ENCODE results near the gene MYLK.

Gene MYLK

GRCh38 chr3:123584284-123584987 is 299.7 kb downstream of the MYLK start:
- DNase-seq = no peak

- DNase-seq = no peak
Observed at GRCh38 chr3:123583561-123583960, 300.6 kb downstream of the MYLK start.

DNA sequence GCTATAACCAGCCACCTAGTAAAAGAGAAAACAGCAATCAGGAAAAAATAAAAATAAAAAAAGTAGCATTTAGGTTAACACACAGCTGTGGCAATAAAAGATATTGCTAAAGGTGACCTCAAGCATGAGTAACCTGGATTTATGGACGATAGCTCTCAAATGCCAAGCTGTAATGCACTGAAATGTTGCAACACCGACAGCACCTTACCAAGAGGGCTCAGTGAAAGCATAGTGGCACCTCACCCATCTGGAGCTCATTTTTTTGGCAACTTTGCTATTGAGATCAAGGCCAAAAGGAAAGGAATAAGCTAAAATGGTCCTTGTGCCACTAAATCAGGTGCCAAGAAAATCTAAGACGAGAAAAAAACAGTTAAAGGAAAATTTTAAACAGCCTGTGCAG is 301.8 kb downstream of the MYLK start:
- DNase-seq = no peak

DNA sequence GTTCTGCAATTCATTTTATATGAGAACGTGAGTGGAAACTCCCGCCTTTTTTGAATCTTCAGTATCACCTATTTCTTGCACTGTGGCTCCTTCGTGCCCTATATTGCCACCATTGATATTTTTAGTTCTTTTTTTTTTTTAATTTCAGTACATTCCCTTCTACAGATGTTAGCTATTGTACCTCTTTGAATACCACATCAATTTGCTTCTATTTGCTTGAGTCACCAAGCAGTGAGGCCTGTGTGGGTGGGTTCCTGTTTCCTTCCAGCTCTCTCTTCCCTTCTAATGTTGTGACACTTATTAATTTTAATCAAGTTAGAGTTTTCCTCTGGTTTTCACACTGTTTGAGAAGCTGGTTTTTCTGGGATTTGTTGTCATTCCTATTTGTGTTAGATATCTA is 308.0 kb downstream of the MYLK start:
- DNase-seq = no peak

GRCh38 chr3:123571973-123572365 is 312.2 kb downstream of the MYLK start:
- DNase-seq = no peak

DNA sequence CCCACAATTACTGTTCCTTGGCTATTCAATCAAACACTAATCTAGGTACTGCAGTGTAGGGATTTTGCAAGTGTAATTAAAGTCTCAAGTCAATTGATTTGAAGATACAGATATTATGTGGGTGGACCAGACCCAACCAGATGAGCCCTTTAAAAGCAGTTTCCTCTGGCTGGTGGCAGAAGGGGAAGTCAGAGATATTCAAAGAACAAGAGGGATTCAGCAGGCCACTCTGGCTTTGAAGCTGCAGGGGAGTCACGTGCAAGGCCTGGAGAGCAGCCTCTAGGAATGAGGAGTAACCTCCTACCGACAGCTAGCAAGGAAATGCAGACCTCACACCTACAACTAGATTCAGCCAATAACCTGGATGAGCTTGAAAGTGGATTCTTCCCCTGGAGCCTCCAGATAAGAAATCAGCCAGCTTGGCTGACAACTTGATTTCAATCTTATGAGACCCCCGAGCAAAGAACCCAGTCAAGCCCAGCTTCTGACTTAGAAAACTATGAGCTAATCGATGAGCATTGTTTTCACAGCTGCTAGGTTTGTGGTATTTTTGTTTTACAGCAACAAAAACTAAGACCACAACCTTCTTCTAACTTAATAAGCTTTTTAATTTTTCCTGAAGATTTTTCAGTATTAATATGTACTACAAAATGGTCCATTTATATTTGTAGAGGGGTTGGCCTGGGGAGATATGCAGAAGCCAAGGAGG is 312.7 kb downstream of the MYLK start:
- no peak for DNase-seq

- DNase-seq = no peak
Observed at GRCh38 chr3:123568875-123569274, 315.3 kb downstream of the MYLK start.

GRCh38 chr3:123568034-123568433 is 316.1 kb downstream of the MYLK start:
- DNase-seq = no peak

GRCh38 chr3:123564056-123564455 is 320.1 kb downstream of the MYLK start:
- no peak for DNase-seq

- no peak for DNase-seq
Observed at GRCh38 chr3:123562547-123562946, 321.6 kb downstream of the MYLK start.

DNA sequence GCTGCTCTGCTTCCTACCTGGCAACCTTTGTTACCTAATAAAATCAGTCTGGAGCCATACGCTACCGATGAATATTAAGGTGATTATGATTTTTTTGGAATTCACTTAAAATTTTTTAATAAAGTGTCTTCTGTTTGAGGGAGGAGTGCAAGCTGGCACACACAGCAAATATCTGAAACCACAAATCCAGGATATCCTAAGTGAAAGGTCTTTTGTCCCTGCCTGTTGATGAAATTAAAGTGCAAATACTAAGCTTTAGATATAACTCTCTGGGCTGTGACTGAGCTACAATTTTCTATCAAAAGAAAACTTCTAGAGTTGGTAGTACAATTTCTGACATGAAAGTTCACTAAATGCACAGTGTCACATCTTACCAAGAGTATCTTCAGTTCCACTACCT is 322.9 kb downstream of the MYLK start:
- DNase-seq = no peak

Data from CD4-positive, alpha-beta T cell treated with Interleukin-15 for 1 hour (primary cell).